ENCODE results near the gene LARGE1. TPM values are rescaled to one million over a fixed set of nuclear protein-coding genes. Genes with fewer than 3 reads are reported as not detected.

The LARGE1 gene
- total RNA-seq, 1 experiment from 2014 or later = 30.7 TPM

DNA sequence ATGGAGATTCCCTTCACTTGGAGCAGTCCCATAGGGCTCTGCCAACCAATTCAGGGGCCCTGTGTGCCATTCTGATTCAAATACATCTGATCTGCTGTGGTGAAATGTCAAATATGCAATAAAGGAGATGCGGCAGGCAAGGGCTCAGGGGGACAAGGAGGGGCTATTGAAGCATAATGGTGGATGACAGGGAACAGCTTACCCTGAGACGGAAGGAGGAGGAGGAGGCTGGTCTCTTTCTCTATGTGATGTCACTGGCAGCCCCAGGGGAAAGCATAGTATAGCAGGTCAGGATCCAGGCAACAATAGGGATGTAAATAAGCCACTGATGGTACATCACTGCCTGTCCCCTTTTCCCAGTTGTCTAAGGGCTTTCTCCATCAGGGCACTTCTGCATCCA lies 511.2 kb downstream of the LARGE1 start:
- peak; percentile 28 for DNase-seq
- H3K4me3 ChIP-seq (ENCODE audit: insufficient read depth, low read depth, low read length) = no peak overlapping the region
- no peaks in the 10 kb centered on the region for H3K36me3 ChIP-seq (replicated peaks; ENCODE audit: control insufficient read depth, insufficient read depth, low read length)
- no peaks in the 10 kb centered on the region for H3K27me3 ChIP-seq (ENCODE audit: control insufficient read depth, insufficient read depth, low read length)

DNA sequence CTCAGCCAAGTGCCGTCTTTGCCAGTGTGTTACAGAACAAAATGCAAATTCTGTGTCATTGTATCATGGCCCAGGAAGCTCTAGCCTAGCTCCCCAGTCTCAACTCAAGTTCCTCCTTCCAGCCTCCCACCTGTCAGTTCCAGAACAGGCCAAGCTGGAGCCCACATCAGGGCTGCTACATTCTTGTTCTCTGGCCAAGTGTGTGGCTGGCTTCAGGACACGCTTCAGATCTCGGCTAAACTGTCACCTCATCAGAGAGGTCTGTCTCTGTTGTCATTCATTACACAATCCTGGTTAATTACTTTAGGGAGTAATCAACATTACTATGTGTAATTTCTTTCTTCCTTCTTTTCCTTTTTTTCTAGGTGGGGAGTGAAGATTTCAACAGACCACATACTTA lies 515.1 kb downstream of the LARGE1 start:
- Histone ChIP-seq H3K36me3 (replicated peaks; ENCODE audit: control insufficient read depth, insufficient read depth, low read length) (no peaks in the 10 kb centered on the region; the same call in 1 of the 2 replicates), H3K27me3 (ENCODE audit: control insufficient read depth, insufficient read depth, low read length) (no peaks in the 10 kb centered on the region), H3K4me3 (ENCODE audit: insufficient read depth, low read depth, low read length) (no peak overlapping the region)
- no peak for DNase-seq

DNA sequence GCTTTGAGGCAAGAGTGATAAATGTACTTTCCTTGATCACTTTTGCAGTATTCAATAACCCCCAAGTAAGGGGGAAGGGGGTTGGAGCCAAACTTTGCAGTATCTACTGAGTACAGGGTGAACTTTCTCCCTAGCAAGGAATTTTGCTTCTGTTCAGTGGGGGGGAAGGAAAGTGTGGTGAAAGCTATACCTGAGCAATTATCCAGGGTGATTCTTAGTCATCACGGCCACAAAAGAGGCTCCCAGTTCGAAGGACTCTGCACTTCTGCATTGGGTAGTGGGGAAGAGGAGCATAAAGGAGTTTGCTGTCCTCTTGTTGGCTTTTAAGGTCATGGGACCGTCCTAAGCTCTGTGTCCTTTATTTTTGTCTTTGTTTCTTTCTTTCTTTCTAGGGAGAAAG lies 515.6 kb downstream of the LARGE1 start:
- Histone ChIP-seq H3K36me3 (replicated peaks; ENCODE audit: control insufficient read depth, insufficient read depth, low read length) (no peaks in the 10 kb centered on the region; the same call in 1 of the 2 replicates), H3K27me3 (ENCODE audit: control insufficient read depth, insufficient read depth, low read length) (no peaks in the 10 kb centered on the region), H3K4me3 (ENCODE audit: insufficient read depth, low read depth, low read length) (no peak overlapping the region)
- no peak for DNase-seq

DNA sequence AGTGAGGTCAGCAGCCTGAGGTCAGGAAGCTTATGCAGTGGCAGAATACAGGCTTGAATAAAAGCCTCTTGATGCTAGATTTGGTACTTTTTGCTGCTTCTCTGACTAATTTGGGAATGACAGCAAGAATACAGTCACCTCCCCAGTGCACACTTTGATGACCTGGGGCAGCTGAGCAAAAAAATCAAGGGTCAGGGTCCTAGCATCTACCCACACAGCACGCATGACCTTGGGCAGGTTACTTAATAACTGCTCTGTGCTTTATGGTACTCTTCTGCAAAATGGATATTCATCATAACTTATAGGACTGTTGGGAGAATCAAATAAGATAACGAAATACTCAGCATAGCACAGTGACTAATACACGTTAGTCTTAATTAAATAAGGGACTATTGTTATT lies 518.0 kb downstream of the LARGE1 start:
- H3K36me3 ChIP-seq (replicated peaks; ENCODE audit: control insufficient read depth, insufficient read depth, low read length) = no peaks in the 10 kb centered on the region; the same call in 1 of the 2 replicates
- DNase-seq = no peak
- no peaks in the 10 kb centered on the region for H3K27me3 ChIP-seq (ENCODE audit: control insufficient read depth, insufficient read depth, low read length)
- H3K4me3 ChIP-seq (ENCODE audit: insufficient read depth, low read depth, low read length) = no peak overlapping the region

- H3K4me3 ChIP-seq (ENCODE audit: insufficient read depth, low read depth, low read length) = no peak overlapping the region
- H3K36me3 ChIP-seq (replicated peaks; ENCODE audit: control insufficient read depth, insufficient read depth, low read length) = no peaks in the 10 kb centered on the region; the same call in 1 of the 2 replicates
- H3K27me3 ChIP-seq (ENCODE audit: control insufficient read depth, insufficient read depth, low read length) = no peaks in the 10 kb centered on the region
- DNase-seq = no peak
These were observed 519.0 kb downstream of the LARGE1 start for GRCh38 chr22:33401291-33401690.

- Histone ChIP-seq H3K4me3 (ENCODE audit: insufficient read depth, low read depth, low read length) (no peak overlapping the region), H3K27me3 (ENCODE audit: control insufficient read depth, insufficient read depth, low read length) (no peaks in the 10 kb centered on the region), H3K36me3 (replicated peaks; ENCODE audit: control insufficient read depth, insufficient read depth, low read length) (no peaks in the 10 kb centered on the region; the same call in 1 of the 2 replicates)
- no peak for DNase-seq
These were observed 519.4 kb downstream of the LARGE1 start for GRCh38 chr22:33400891-33401290.

DNA sequence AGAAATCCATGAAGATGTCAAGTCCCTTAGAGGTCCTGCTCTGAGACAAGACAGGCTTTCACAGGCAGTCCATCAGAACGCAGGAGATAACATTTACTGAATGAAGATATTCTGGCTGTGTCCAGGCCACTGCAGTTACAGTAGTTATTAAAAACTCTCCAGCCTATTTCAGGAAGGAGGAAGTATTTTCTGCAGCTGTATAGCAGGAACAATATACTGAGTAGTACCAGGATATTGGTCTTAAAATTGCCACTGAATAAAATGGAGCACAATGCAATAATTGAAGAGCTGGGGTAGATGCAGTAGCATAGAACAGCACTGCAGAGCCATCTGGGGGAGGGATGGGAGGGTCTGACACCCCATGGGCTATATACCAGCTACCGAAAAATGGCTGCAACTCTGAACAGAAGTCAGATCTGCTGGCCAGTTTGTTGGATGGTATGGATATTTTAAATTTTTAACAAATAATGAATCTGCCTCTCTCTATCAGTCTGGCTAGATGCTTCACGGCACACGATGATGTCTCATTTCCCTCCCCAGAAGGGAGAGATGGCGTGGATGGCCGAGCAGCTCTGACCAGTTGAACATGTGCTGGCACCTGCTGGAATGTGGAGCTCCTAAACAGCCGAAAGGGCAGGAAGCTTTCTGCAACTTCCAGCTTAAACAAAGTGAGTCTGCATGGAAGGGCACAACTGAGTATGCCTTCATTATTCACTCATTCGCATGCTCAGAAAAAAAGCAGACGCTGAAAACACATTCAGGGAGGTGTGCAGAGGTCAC lies 520.0 kb downstream of the LARGE1 start:
- Histone ChIP-seq H3K36me3 (replicated peaks; ENCODE audit: control insufficient read depth, insufficient read depth, low read length) (no peaks in the 10 kb centered on the region; the same call in 1 of the 2 replicates), H3K27me3 (ENCODE audit: control insufficient read depth, insufficient read depth, low read length) (no peaks in the 10 kb centered on the region), H3K4me3 (ENCODE audit: insufficient read depth, low read depth, low read length) (no peak overlapping the region)
- no peak for DNase-seq

DNA sequence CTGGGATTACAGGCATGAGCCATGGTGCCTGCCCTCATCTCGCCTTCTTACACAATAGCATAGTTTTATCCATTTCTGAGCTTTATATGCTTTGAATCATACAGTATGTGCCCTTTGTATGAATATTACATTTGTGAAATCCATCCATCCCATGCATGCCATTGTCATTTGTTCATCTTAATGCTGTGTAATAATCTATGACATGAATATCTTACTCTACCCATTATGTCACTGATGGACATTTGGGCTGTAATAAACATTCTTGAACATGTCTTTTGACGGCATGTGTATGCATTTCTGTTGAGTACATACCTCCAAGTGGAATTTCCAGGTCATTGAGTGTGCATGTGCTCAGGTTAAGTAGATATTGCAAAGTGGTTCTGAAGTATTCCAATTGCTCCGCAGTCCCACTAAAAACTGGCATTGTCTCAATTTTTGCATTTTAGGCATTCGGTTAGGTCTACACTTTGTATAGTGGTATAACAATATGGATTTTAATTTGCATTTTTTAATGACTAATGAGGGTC lies 522.8 kb downstream of the LARGE1 start:
- Histone ChIP-seq H3K36me3 (replicated peaks; ENCODE audit: control insufficient read depth, insufficient read depth, low read length) (no peaks in the 10 kb centered on the region; the same call in 1 of the 2 replicates), H3K27me3 (ENCODE audit: control insufficient read depth, insufficient read depth, low read length) (no peaks in the 10 kb centered on the region), H3K4me3 (ENCODE audit: insufficient read depth, low read depth, low read length) (no peak overlapping the region)
- DNase-seq = no peak

GRCh38 chr22:33393432-33393831 lies 526.8 kb downstream of the LARGE1 start:
- Histone ChIP-seq H3K4me3 (ENCODE audit: insufficient read depth, low read depth, low read length) (no peak overlapping the region), H3K27me3 (ENCODE audit: control insufficient read depth, insufficient read depth, low read length) (no peaks in the 10 kb centered on the region), H3K36me3 (replicated peaks; ENCODE audit: control insufficient read depth, insufficient read depth, low read length) (no peaks in the 10 kb centered on the region)
- no peak for DNase-seq

DNA sequence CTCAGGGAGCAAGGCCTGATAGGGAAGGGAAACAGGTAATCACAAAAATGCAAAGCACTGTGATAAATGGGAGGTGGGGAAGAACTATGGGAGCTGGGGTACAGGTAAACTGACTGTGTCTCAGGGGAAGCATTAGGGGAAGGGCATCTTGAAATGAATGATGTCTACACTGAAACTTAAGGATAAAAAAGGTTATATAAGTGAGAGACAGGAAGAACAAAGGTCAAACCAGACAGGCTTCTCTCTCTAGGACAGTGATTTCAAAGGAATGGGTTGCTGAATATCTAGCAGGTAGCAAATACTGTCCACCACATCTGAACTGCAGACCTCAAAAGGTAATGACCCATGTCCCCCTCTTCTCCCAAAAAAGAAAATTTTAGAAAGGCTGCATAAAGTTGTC lies 529.0 kb downstream of the LARGE1 start:
- H3K36me3 ChIP-seq (replicated peaks; ENCODE audit: control insufficient read depth, insufficient read depth, low read length) = no peaks in the 10 kb centered on the region
- no peak overlapping the region for H3K4me3 ChIP-seq (ENCODE audit: insufficient read depth, low read depth, low read length)
- H3K27me3 ChIP-seq (ENCODE audit: control insufficient read depth, insufficient read depth, low read length) = no peaks in the 10 kb centered on the region
- no peak for DNase-seq

DNA sequence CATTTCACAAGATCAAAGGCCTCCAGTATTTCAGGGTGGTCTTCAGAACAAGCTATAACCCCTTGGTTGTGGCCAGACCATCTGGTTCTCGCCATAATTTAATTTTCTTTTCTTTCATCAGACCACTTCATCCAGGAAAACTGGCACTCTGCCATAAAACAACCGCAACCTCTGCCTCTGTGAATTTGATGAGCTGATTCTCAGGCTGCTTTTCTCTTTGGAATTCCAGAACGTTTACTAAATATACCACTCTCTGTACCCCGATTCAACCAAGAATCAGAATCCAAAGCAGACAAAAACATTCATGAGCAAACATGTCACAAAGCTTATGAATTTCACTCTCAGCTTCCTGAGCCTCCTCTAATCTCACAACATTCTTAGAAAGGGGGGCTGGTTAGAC lies 530.3 kb downstream of the LARGE1 start:
- Histone ChIP-seq H3K36me3 (replicated peaks; ENCODE audit: control insufficient read depth, insufficient read depth, low read length) (no peaks in the 10 kb centered on the region), H3K27me3 (ENCODE audit: control insufficient read depth, insufficient read depth, low read length) (no peaks in the 10 kb centered on the region), H3K4me3 (ENCODE audit: insufficient read depth, low read depth, low read length) (no peak overlapping the region)
- DNase-seq = no peak

GRCh38 chr22:33386270-33386669 lies 534.0 kb downstream of the LARGE1 start:
- H3K4me3 ChIP-seq (ENCODE audit: insufficient read depth, low read depth, low read length) = no peak overlapping the region
- no peaks in the 10 kb centered on the region; the same call in none of the 2 replicates for H3K36me3 ChIP-seq (replicated peaks; ENCODE audit: control insufficient read depth, insufficient read depth, low read length)
- DNase-seq = no peak
- H3K27me3 ChIP-seq (ENCODE audit: control insufficient read depth, insufficient read depth, low read length) = no peaks in the 10 kb centered on the region

GRCh38 chr22:33385611-33386010 lies 534.7 kb downstream of the LARGE1 start:
- H3K27me3 ChIP-seq (ENCODE audit: control insufficient read depth, insufficient read depth, low read length) = no peaks in the 10 kb centered on the region
- no peak for DNase-seq
- no peaks in the 10 kb centered on the region; the same call in none of the 2 replicates for H3K36me3 ChIP-seq (replicated peaks; ENCODE audit: control insufficient read depth, insufficient read depth, low read length)
- no peak overlapping the region for H3K4me3 ChIP-seq (ENCODE audit: insufficient read depth, low read depth, low read length)

DNA sequence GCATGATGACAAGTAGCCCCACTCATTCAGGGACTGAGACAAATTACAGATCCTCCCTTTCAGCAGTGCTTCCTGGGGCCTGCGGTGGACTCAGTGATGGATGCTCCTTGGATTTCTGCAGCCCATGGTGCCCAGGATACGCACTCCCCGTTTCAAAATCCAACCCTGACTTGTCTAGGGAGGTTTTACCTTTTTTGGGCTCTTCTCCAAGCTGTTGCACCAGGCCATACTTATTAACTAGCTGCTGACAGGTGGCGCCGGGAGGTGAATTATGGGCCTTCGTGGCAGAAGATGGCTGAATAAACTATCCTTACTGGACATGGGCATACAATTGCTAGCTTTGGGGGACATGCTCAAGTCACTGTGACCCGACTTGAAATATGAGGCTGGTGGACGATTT lies 537.8 kb downstream of the LARGE1 start:
- H3K27me3 ChIP-seq (ENCODE audit: control insufficient read depth, insufficient read depth, low read length) = no peaks in the 10 kb centered on the region
- DNase-seq = no peak
- no peaks in the 10 kb centered on the region; the same call in none of the 2 replicates for H3K36me3 ChIP-seq (replicated peaks; ENCODE audit: control insufficient read depth, insufficient read depth, low read length)
- H3K4me3 ChIP-seq (ENCODE audit: insufficient read depth, low read depth, low read length) = no peak overlapping the region

Data from H7 (cell line).